K562 (cell line): ENCODE data around the gene C19orf44. TPM values are rescaled to one million over a fixed set of nuclear protein-coding genes. Genes with fewer than 3 reads are reported as not detected.
A peak's percentile ranks its signal among the peaks of the same experiment; 100 is the strongest.

Source experiments
- ATAC-seq: fragments of 200-7000 bp; cut with Tn5 transposase; 3 replicates; pipeline ENCODE4 v1.9.1; 2020; ENCODE audit warnings: moderate library complexity
- BruUV-seq: library from RNA; stranded (reverse); fragments of 400-500 nt; replicated peaks from 2 replicates; lab custom pipeline; 2021; lab: Mats Ljungman, UMichigan
- CTCF ChIA-PET: fragments of 300-600 bp; formaldehyde crosslinking; extraction: SDS; loops from one replicate; lab custom pipeline; 2021; ENCODE audit warnings: low intra/inter-chr PET ratio; lab: Yijun Ruan, JAX
- POLR2A ChIA-PET: fragments of 300-600, 350-650 bp; sonication (Branson Sonifier 250); formaldehyde crosslinking; extraction: SDS; loops from one replicate; lab custom pipeline; 2021; ENCODE audit warnings: antibody characterized with exemption, inconsistent platforms; lab: Yijun Ruan, JAX
- DNase-seq, 4 experiments: peaks; one replicate each; pipeline versions ENCODE4 v3.0.0 to v3.0.0-alpha.2; 2011 to 2018; ENCODE audit warnings: low spot score in 3 of 4, mixed read lengths in 3 of 4; ENCODE audit errors: extremely low read depth in 1 of 4
- FAIRE-seq: peaks from 2 replicates; lab custom pipeline; 2011; peaks lifted over from hg19 to GRCh38; lab: Jason Lieb, UNC
- H2AFZ ChIP-seq: 2 replicates; pipeline ENCODE4 v1.6.0; 2011; ENCODE audit warnings: low read depth, low read length, control low read depth, inconsistent platforms
- H3K27ac ChIP-seq: fragments of 200-600 bp; 3 replicates; pipeline ENCODE4 v1.8.0; 2011; ENCODE audit warnings: low read depth, mild to moderate bottlenecking, control low read depth, inconsistent platforms, low read length, moderate library complexity, mixed read lengths; ENCODE audit errors: extremely low read depth
- H3K27me3 ChIP-seq, 2 experiments: fragments of 300-600 bp in 1 of 2; 2 replicates in 1 of 2; 3 replicates in 1 of 2; pipeline versions ENCODE4 v1.6.0 to v1.8.0; 2011; ENCODE audit warnings: inconsistent platforms in 2 of 2, low read length in 2 of 2, mild to moderate bottlenecking in 1 of 2, mixed read lengths in 1 of 2, moderate library complexity in 1 of 2; ENCODE audit not compliant: control insufficient read depth in 2 of 2, insufficient read depth in 2 of 2
- H3K36me3 ChIP-seq: fragments of 300-600 bp; 3 replicates; pipeline ENCODE4 v1.8.0; 2011; ENCODE audit warnings: mild to moderate bottlenecking, low read length, inconsistent platforms; ENCODE audit not compliant: control insufficient read depth, insufficient read depth
- H3K4me1 ChIP-seq, 2 experiments: fragments of 200-600 bp in 1 of 2; replicated peaks in 1 of 2; 2 replicates in 1 of 2; 3 replicates in 1 of 2; pipeline versions ENCODE4 v1.5.1 to v1.8.0; 2011; ENCODE audit warnings: inconsistent platforms in 2 of 2, low read length in 2 of 2, mild to moderate bottlenecking in 1 of 2, mixed read lengths in 1 of 2, moderate library complexity in 1 of 2; ENCODE audit not compliant: control insufficient read depth in 2 of 2, insufficient read depth in 2 of 2
- H3K4me2 ChIP-seq: 2 replicates; pipeline ENCODE4 v1.6.1; 2011; ENCODE audit warnings: low read length, control low read depth, inconsistent platforms, mixed read lengths; ENCODE audit not compliant: insufficient read depth
- H3K4me3 ChIP-seq: fragments of 200-600 bp; sonication (generic), shearing (Covaris generic); 2 replicates; pipeline ENCODE4 v1.5.1; 2016; ENCODE audit warnings: control low read depth, inconsistent platforms
- H3K79me2 ChIP-seq: fragments of 200-600 bp; 3 replicates; pipeline ENCODE4 v1.8.0; 2011; ENCODE audit warnings: low read length, inconsistent platforms; ENCODE audit not compliant: control insufficient read depth, insufficient read depth
- H3K9ac ChIP-seq, 2 experiments: 2 replicates each; pipeline versions ENCODE4 v1.6.0 to v1.6.1; 2011; ENCODE audit warnings: low read depth in 2 of 2, low read length in 2 of 2, control low read depth in 1 of 2, inconsistent platforms in 1 of 2, mild to moderate bottlenecking in 1 of 2, mixed read lengths in 1 of 2; ENCODE audit not compliant: insufficient read depth in 1 of 2
- H3K9me1 ChIP-seq: one replicate; pipeline ENCODE4 v1.6.0; 2011; ENCODE audit warnings: inconsistent platforms, mild to moderate bottlenecking, low read length, moderate library complexity; ENCODE audit not compliant: control insufficient read depth, insufficient read depth
- H3K9me3 ChIP-seq: replicated peaks from 2 replicates; pipeline ENCODE4 v1.5.1; 2011; ENCODE audit warnings: low read depth, low read length, inconsistent platforms; ENCODE audit not compliant: control insufficient read depth, insufficient read depth
- H4K20me1 ChIP-seq: replicated peaks from 2 replicates; pipeline ENCODE4 v1.6.1; 2011; ENCODE audit warnings: low read length, inconsistent platforms, mixed read lengths; ENCODE audit not compliant: control insufficient read depth, insufficient read depth
- BHLHE40 ChIP-seq: IDR thresholded peaks from 2 replicates; pipeline ENCODE4 v1.6.1; 2011; ENCODE audit warnings: low read length, improper control_type of control experiment
- C11orf30 ChIP-seq: fragments of 450-650 bp; IDR thresholded peaks from 2 replicates; pipeline ENCODE4 v1.6.1; 2016; ENCODE audit warnings: low read depth, mild to moderate bottlenecking
- HINFP ChIP-seq: fragments of 450-650 bp; conservative IDR thresholded peaks from 2 replicates; pipeline ENCODE4 v1.6.1; 2016; ENCODE audit warnings: missing genetic modification characterization, low read depth, mild to moderate bottlenecking, control low read depth, missing compliant biosample characterization
- L3MBTL2 ChIP-seq: fragments of 450-650 bp; IDR thresholded peaks from 2 replicates; pipeline ENCODE4 v1.6.1; 2016; ENCODE audit warnings: mild to moderate bottlenecking, moderate library complexity
- MYC ChIP-seq, 2 experiments: fragments of 250-450 bp in 1 of 2; sonication (Bioruptor Pico) in 1 of 2; IDR thresholded peaks; 2 replicates each; pipeline versions ENCODE4 v1.5.1 to v1.6.1; 2012 to 2021; ENCODE audit warnings: low read depth in 2 of 2, borderline replicate concordance in 1 of 2, improper control_type of control experiment in 1 of 2, low read length in 1 of 2, mild to moderate bottlenecking in 1 of 2, moderate library complexity in 1 of 2
- SMAD1 ChIP-seq: fragments of 150-350 bp; IDR thresholded peaks from 2 replicates; pipeline ENCODE4 v1.6.1; 2014; ENCODE audit warnings: low read length, low read depth; ENCODE audit not compliant: partially characterized antibody
- WGBS: fragments of 100-300 bp; shearing (Covaris generic); methylation state at CpG from one replicate; pipeline ENCODE4 v1.1.6; 2016; ENCODE audit warnings: low coverage, mixed read lengths; ENCODE audit not compliant: insufficient coverage; ENCODE audit errors: missing lambda C conversion rate; 5-methylcytosine and 5-hydroxymethylcytosine counted together
- in situ Hi-C: fragments of 300-500 bp; cut with MboI; formaldehyde crosslinking; loops from 4 replicates; pipeline ENCODE4 v1.15.0; 2018; ENCODE audit warnings: inconsistent platforms, mixed read lengths
- intact Hi-C: fragments of 100-400 bp; cut with micrococcal nuclease; formaldehyde crosslinking; loops from 2 replicates; pipeline ENCODE4 v1.14.2; 2022
- polyA plus RNA-seq, 8 experiments: library from polyadenylated mRNA; depleted of rRNA in 4 of 8; stranded (reverse) in 5 of 8; unstranded in 3 of 8; fragments of >200 nt; fragmentation: Nextera tagmentation in 2 of 8; fragmentation: Illumina TruSeq in 1 of 8; extraction: Ambion mirVana in 2 of 8; extraction: Trizol in 1 of 8; gene quantifications; 2 replicates each; pipeline versions ENCODE4 v1.2.1 to v1.2.3, GENCODE V29; 2011 to 2014; ENCODE audit warnings: inconsistent platforms in 1 of 8, missing spikeins in 1 of 8
- total RNA-seq, 7 experiments: library from RNA; depleted of rRNA in 6 of 7; stranded (reverse); fragments of >200 nt in 6 of 7; fragmentation: Illumina TruSeq in 2 of 7; extraction: Trizol in 2 of 7; gene quantifications; 2 replicates each; pipeline versions ENCODE4 v1.2.1 to v1.2.3, GENCODE V29; 2011 to 2021; ENCODE audit warnings: low replicate concordance in 1 of 7

Gene C19orf44
- total and polyA plus RNA-seq, 9 of the 15 experiments (the other 6 are each of a cell fraction or from before 2014, with no cell fraction given), result 0.41 to 7.7 (median 3.5) TPM

DNA sequence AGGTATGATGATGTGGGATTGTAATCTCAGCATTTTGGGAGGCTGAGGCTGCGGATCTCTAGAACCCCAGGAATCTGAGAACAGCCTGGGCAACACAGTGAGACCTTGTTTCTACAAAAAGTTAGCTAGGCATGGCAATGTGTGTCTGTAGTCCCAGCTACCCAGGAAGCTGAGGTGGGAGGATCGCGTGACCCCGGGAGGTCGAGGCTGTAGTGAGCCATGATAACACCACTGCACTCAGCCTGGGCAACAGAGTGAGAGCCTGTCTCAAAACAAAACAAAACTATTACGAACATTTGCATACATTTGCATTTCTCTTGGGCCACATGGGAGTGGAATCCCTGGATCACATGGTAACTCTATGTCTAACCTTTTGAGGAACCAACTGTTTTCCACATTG is 1.6 kb downstream of the C19orf44 start:
- Histone ChIP-seq H4K20me1 (no peaks in the 10 kb centered on the region), H3K9ac (peak overlapping the region in 1 of 2 experiments; percentile 49; a peak in 1 of 4 replicates), H3K4me3 (no peak overlapping the region), H3K27ac (peak overlapping the region; percentile 45; the same call in 2 of the 3 replicates), H3K79me2 (peaks cover 21% of the 10 kb centered on the region; the same call in 2 of the 3 replicates), H3K4me2 (peak overlapping the region; percentile 84; the same call in 1 of the 2 replicates), H3K27me3 (no peaks in the 10 kb centered on the region), H3K9me3 (no peaks in the 10 kb centered on the region), H2AFZ (peak overlapping the region; percentile 96; the same call in 1 of the 2 replicates), H3K36me3 (peaks cover 13% of the 10 kb centered on the region; the same call in 1 of the 3 replicates), H3K4me1 (peaks cover 8 to 25% of the 10 kb centered on the region in 2 experiments; a peak in 4 of 5 replicates), H3K9me1 (no peaks in the 10 kb centered on the region)
- in situ Hi-C loops (no loop called here), intact Hi-C loops (loop anchor here (5.0 kb wide), 1 partner anchor 51 kb away; no protein-coding TSS in a partner anchor)
- TF ChIP-seq HINFP (tag) (no peak), L3MBTL2 (peak; percentile 13; the same call in 1 of the 2 replicates), BHLHE40 (0 out of 2 replicates have a peak, but pooled peaks have one; percentile 22), C11orf30 (0 out of 2 replicates have a peak, but pooled peaks have one; percentile 4), MYC (IDR thresholded peaks at IDR 0.05; ENCODE audit: low read depth, low read length) (0 out of 2 replicates have a peak, but pooled peaks have one; percentile 17), MYC (CRISPR knock-in tag; IDR thresholded peaks at IDR 0.05; ENCODE audit: borderline replicate concordance, low read depth) (no peak), SMAD1 (no peak)
- FAIRE-seq (peak; percentile 78), ATAC-seq (no peak), DNase-seq (peak in 1 of 4 experiments; percentile 55)
- BruUV-seq, result TSS peak; percentile 38
- 32% methylated on average over 6 of the region's 6 CpGs for WGBS
- ChIA-PET POLR2A (no interaction called here), CTCF (no interaction called here)
